Uterus (tissue), 2 donors: ENCODE data around the gene ADCY3.

Source experiments
- CTCF ChIP-seq, 4 experiments: fragments of 200-600 bp in 2 of 4; fragments of 450-650 bp in 2 of 4; sonication (generic) in 2 of 4; IDR thresholded peaks; one replicate each; pipeline ENCODE4 v1.5.1; 2016 to 2019; ENCODE audit warnings: antibody characterized with exemption in 4 of 4, mild to moderate bottlenecking in 2 of 4, moderate library complexity in 1 of 4
- POLR2A ChIP-seq, 2 donors: fragments of 450-650 bp; IDR thresholded peaks; one replicate each; pipeline ENCODE4 v1.6.1; 2016; ENCODE audit warnings: antibody characterized with exemption in 2 of 2, mild to moderate bottlenecking in 1 of 2, moderate library complexity in 1 of 2

GRCh38 chr2:24814516-24814915, 105.5 kb downstream of the ADCY3 start:
- TF ChIP-seq CTCF (IDR thresholded peaks at IDR 0.05) (no peak), POLR2A (IDR thresholded peaks at IDR 0.05) (no peak)
